ENCODE measurements around the gene BAD.
"Not testable (repeated sequence)": the region's sequence is repeated elsewhere in the genome, so short reads cannot be mapped to it uniquely, and the experiment has no call there.

The BAD gene

DNA sequence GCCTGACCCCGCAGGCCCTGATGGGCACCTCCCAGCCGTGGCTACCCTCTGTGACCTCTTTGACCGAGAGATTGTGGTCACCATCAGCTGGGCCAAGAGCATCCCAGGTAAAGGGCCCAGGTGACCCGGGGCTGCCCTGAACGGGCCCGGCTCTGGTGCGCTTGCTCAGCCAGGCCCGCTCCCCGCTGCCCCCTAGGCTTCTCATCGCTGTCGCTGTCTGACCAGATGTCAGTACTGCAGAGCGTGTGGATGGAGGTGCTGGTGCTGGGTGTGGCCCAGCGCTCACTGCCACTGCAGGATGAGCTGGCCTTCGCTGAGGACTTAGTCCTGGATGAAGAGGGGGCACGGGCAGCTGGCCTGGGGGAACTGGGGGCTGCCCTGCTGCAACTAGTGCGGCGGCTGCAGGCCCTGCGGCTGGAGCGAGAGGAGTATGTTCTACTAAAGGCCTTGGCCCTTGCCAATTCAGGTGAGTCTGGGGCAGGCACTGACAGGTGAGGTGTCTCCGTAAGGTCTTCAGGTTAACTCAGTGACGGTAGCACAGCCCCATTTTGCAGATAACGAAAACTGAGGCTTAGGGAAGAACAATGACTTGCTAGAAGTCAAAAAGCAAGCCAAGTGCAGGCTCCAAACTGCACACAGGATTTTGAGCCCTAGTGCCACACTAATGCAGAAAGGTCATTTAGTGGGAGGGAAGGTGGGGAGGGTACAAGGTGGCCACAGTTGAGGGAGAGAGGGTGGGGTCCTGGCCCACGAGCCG lies 30.5 kb upstream of the BAD start:
- no peak for DNase-seq

GRCh38 chr11:64314146-64314804 lies 29.8 kb upstream of the BAD start:
- DNase-seq = no peak

DNA sequence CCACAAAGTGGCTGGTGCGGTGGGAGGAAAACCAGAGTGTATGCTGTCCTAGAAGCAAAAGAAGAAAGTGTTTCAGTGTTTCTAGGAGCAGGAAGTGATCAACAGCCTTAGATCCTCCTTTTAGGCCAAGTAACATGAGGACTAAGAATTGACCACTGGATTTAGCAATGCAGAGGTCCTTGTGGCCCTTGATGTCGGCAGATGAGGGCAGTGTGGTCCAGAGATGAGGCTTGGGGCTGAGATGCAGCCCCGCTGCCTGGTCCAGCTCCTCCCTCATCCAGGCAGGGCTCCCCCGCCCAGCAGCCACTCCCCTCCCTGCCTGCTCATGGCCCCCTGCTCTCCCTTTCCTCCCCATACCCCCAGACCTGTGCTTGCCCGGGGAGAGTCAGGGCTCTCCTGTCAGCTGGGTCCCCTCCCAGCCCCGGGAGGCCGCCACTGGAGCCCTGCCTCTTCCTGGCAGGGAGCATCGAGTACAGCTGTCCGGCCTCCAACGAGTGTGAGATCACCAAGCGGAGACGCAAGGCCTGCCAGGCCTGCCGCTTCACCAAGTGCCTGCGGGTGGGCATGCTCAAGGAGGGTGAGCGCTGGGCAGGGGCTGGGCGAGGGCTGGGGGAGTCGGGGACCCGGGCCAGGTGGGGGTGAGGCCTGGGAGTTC lies 29.2 kb upstream of the BAD start:
- no peak for DNase-seq

- DNase-seq = no peak
These were observed 28.5 kb upstream of the BAD start for GRCh38 chr11:64312947-64313346.

DNA sequence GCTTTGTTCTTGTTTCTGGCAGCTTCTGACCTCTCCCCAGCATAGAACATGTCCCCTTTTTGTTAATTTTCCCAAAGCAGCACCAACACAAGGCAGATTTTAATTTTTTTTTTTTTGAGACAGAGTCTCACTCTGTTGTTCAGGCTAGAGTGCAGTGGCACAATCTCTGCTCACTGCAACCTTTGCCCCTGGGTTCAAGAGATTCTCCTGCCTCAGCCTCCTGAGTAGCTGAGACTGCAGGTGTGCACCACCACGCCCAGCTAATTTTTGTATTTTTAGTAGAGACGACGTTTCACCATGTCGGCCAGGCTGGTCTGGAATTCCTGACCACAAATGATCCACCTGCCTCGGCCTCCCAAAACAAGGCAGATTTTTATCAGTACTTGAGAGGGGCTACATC lies 23.3 kb upstream of the BAD start:
- DNase-seq = not testable (repeated sequence)

- no peak for DNase-seq
These were observed 22.6 kb upstream of the BAD start for GRCh38 chr11:64306876-64307622.

GRCh38 chr11:64306563-64306875 lies 22.1 kb upstream of the BAD start:
- DNase-seq = no peak

GRCh38 chr11:64305691-64306562 lies 21.5 kb upstream of the BAD start:
- DNase-seq = peak; percentile 74

GRCh38 chr11:64305075-64305690 lies 20.7 kb upstream of the BAD start, which contains the start of gene ESRRA:
ESRRA (plus strand) TSS chr11:64305524; CDS start chr11:64307180, 1,656 bp downstream.
- DNase-seq = peak; percentile 95

DNA sequence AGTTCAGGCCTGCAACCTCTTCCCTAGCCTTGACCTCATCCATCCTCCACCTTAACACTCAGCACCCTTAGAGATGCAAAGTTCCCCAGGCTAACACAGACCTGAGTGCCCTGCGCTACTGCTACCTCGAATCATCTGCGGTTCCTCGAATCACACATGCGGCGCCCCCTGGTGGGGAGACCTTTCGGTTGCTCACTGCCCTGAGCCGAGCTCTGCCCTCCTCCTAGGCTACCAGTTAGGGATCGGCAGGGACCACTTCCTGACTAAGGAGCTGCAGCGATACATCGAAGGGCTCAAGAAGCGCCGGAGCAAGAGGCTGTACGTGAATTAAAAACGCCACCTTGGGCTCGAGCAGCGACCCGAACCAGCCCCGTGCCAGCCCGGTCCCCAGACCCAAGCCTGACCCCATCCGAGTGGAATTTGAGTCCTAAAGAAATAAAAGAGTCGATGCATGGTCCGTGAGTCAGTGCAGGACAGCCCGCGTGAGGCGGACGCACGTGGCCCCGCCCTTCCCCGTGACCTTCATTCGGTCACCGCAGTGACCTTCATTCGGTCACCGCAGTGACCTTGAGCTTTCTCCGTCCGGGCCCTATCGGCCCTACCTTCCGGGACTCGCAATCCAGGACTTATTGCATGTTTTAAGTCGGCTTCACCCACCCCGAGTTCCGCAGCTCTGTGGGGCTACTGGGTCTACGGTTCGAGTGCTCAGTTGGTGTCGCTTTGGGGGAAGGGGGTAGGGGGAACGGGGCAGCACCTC lies 20.0 kb upstream of the BAD start:
- peak; percentile 93 for DNase-seq

DNA sequence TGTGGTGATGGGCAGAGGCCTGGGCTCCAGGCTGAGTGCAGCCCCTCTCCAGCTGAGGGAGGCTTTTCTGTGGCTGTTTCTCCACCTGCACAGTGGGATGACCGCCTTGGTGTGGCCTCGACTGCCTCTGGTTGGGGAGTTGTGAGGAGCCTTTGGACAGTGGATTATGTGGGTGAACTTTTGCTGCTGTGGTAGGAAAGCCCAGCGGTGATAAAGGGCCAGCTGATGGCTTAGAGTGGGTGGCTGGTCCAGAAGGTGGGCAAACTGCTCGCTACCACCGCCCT lies 19.5 kb upstream of the BAD start:
- no peak for DNase-seq

DNA sequence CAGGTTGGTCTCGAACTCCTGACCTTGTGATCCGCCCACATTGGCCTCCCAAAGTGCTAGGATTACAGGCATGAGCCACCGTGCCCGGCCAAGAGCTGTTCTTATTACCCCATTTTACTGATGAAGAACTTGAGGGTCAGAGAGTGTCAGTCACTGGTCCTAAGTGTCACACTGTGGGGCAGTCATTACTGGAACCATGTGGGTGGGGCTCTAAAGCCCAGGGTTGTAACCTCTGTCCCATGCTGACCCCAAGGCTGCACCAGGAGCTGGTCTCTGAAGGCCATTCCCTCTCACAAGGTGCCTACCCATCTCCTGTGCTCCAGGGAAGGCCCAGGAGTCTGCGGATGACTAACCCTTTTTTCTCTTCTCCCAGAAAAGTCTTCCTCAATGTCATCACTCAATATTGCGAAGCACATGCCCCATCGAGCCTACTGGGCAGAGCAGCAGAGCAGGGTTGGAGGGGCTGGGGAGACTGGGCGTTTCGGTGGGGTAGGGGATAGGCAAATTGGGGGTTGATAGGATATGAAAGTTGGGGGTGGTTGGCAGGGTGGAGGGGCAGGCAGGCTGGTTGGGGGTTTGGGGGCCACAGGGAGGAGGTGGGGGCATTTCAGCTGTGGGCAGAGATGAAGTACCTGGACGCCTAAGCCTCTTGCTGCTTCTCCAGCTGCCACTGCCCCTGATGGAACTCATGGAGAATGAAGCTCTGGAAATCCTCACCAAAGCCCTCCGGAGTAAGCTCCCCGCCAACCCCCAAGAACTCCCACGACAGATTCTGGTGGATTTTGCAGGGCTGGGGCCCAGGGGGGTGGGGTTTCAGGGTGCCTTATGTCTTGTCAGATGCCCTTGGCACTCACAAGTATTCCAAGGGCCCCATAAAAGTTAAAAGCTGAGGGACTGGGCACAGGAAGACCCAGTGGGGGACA lies 18.9 kb upstream of the BAD start:
- DNase-seq = no peak

- DNase-seq = peak; percentile 45
These were observed 15.6 kb upstream of the BAD start, which contains the start of gene CATSPERZ for GRCh38 chr11:64299847-64300648. CATSPERZ (plus strand) TSS chr11:64300358; CDS start chr11:64300411, 53 bp downstream.

DNA sequence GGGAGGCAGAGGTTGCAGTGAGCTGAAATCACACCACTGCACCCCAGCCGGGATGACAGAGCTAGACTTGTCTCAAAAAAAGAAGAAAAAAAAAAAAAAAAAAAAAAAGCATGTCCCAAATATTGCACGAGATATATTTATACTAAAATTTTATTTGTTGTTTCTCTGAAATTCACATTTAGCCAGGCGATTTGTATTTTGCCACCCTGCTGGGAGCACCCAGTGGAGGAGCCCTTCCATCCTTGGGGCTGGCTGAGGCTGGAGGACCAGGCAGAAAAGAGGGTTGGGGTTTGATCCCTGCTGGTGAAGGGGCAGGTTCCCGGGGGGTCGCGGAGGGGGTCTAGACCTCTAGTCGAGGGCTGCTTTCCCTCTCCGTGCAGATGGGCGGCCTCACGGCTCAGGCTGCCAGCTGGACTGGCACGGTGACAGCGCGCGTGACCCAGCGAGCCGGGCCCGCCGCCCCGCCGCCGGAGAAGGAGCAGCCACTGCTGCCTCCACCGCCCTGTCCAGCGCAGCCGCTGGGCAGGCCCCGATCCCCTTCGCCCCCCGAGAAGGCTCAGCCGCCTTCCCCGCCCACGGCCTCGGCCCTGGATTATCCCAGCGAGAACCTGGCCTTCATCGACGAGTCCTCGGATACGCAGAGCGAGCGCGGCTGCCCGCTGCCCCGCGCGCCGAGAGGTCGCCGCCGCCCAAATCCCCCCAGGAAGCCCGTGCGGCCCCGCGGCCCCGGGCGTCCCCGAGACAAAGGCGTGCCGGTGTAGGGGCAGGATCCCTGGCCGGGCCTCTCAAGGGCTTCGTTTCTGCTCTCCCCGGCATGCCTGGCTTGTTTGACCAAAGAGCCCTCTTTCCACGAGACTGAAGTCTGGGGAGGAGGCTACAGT lies 14.7 kb upstream of the BAD start:
- DNase-seq = peak; percentile 71

GRCh38 chr11:64297699-64298358 lies 13.4 kb upstream of the BAD start:
- DNase-seq = peak; percentile 28

DNA sequence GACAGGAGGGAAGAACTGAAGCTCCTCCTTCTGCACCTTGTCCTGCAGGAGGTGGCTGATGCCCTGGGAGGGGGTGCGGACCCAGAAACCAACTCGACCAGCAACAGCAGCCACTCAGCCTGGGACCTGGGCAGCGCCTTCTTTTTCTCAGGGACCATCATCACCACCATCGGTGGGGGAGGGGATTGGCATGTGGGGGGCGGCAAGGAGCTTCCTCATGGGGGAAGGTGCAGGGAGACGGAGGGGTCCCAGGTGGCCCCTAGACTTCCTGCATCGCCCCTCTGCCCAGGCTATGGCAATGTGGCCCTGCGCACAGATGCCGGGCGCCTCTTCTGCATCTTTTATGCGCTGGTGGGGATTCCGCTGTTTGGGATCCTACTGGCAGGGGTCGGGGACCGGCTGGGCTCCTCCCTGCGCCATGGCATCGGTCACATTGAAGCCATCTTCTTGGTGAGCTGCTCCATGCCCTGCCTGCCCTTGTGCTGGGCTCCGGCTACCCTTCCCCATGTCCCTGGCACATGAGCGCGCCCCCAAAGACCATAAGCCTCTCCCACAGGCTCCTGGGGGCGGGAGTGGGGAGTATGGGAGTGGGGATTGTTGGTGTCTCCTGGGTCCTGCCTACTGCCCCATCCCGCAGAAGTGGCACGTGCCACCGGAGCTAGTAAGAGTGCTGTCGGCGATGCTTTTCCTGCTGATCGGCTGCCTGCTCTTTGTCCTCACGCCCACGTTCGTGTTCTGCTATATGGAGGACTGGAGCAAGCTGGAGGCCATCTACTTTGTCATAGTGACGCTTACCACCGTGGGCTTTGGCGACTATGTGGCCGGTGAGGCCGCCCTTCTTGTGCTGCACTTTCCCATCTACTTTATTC lies 12.6 kb upstream of the BAD start:
- peak; percentile 49 for DNase-seq

DNA sequence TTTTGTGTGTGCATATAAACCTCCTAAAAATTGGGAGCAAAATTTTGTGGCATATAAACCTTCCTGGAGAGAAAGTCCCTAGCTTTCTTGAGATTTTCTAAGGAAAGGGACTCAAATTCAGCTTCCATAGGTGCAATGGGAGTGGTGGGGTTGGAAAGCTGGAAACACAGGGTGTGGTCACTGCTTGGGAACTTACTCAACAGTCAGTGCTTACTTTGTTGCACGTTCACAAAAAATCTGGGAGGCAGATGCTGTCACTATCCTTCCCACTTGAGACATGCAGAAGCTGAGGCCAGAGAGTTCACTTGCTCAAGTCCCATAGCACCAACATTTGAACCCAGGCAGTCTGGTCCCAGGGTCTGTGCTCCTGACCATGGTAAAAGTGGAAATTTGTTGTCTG lies 11.8 kb upstream of the BAD start:
- DNase-seq = no peak
